Measurements from ENCODE around the gene IQCN.

IQCN gene

GRCh38 chr19:18251587-18252369, 22.5 kb downstream of the IQCN start:
- H3K4me3 ChIP-seq (ENCODE audit: low read depth, low read length): no peak overlapping the region
- H3K9me3 ChIP-seq (ENCODE audit: control insufficient read depth, insufficient read depth, low read depth, low read length): no peaks in the 10 kb centered on the region
- CTCF ChIA-PET: interaction anchor here (0.5 to 7.5 kb wide), 41 partner anchors 9 to 381 kb away, joined by 3 to 121 read pairs (median 4); partner anchors contain the start of genes ARRDC2, IQCN, JUND and RAB3A
- POLR2A ChIA-PET: interaction anchor here (0.5 to 1.7 kb wide), 5 partner anchors 28 to 138 kb away, joined by 3 to 6 read pairs (median 4); partner anchors contain the start of gene JUND
- H3K36me3 ChIP-seq (ENCODE audit: control insufficient read depth in 2 of 2, insufficient read depth in 1 of 2, low read length in 2 of 2): no peaks in the 10 kb centered on the region
- H3K27ac ChIP-seq (ENCODE audit: extremely low read depth, low read depth, low read length): no peak overlapping the region
- H3K4me1 ChIP-seq (ENCODE audit: control insufficient read depth, insufficient read depth, low read length): no peaks in the 10 kb centered on the region
- TF ChIP-seq ZNF549 (tag by site-specific recombination; IDR thresholded peaks at IDR 0.05) (no peak), ZNF623 (tag by site-specific recombination; IDR thresholded peaks at IDR 0.05) (no peak), ZNF18 (tag by site-specific recombination; IDR thresholded peaks at IDR 0.05) (no peak), GLI2 (tag by site-specific recombination; IDR thresholded peaks at IDR 0.05; ENCODE audit: borderline replicate concordance, low read depth) (no peak), ZBTB10 (tag by site-specific recombination; IDR thresholded peaks at IDR 0.05) (0 out of 2 replicates have a peak, but pooled peaks have one; percentile 14), AEBP2 (tag by site-specific recombination; IDR thresholded peaks at IDR 0.05; ENCODE audit: borderline replicate concordance) (no peak), ZNF792 (tag by site-specific recombination; IDR thresholded peaks at IDR 0.05) (peak; percentile 99), KLF8 (tag by site-specific recombination; IDR thresholded peaks at IDR 0.05) (peak; percentile 58; the same call in 1 of the 2 replicates), ZBTB17 (tag by site-specific recombination; IDR thresholded peaks at IDR 0.05) (no peak), ZNF692 (tag by site-specific recombination; IDR thresholded peaks at IDR 0.05) (0 out of 2 replicates have a peak, but pooled peaks have one; percentile 34), ZFP41 (tag by site-specific recombination; IDR thresholded peaks at IDR 0.05; ENCODE audit: borderline replicate concordance) (no peak), ZNF391 (tag by site-specific recombination; IDR thresholded peaks at IDR 0.05; ENCODE audit: borderline replicate concordance, low read depth) (0 out of 2 replicates have a peak, but pooled peaks have one; percentile 21), ZNF280C (tag by site-specific recombination; IDR thresholded peaks at IDR 0.05) (no peak), PRDM6 (tag by site-specific recombination; IDR thresholded peaks at IDR 0.05) (no peak), ZNF404 (tag by site-specific recombination; IDR thresholded peaks at IDR 0.05) (no peak), ZNF26 (tag by site-specific recombination; IDR thresholded peaks at IDR 0.05) (no peak), ZSCAN4 (tag by site-specific recombination; IDR thresholded peaks at IDR 0.05) (no peak), SCRT1 (tag by site-specific recombination; IDR thresholded peaks at IDR 0.05; ENCODE audit: borderline replicate concordance) (no peak), TRIM28 (IDR thresholded peaks at IDR 0.05; ENCODE audit: borderline replicate concordance, low read length) (no peak)
